HepG2 (cell line): ENCODE measurements around the gene TCAP. TPM values are rescaled to one million over a fixed set of nuclear protein-coding genes. Genes with fewer than 3 reads are reported as not detected.

Experiments
- ARNTL ChIP-seq: sonication (generic); formaldehyde crosslinking; IDR thresholded peaks from 2 replicates; pipeline ENCODE4 v1.4.0; 2020; ENCODE audit warnings: mild to moderate bottlenecking, missing genetic modification reagents
- KAT2B ChIP-seq: fragments of 150-350 bp; IDR thresholded peaks from 2 replicates; pipeline ENCODE4 v1.6.1; 2014; ENCODE audit warnings: low read depth, low read length, borderline replicate concordance
- KDM2A ChIP-seq: sonication (generic); formaldehyde crosslinking; IDR thresholded peaks from 2 replicates; pipeline ENCODE4 v1.4.0; 2020; ENCODE audit warnings: low read depth, missing genetic modification reagents, borderline replicate concordance
- MAF1 ChIP-seq: sonication (generic); formaldehyde crosslinking; IDR thresholded peaks from 2 replicates; pipeline ENCODE4 v1.5.0; 2020; ENCODE audit warnings: missing genetic modification reagents, borderline replicate concordance
- MEIS2 ChIP-seq: sonication (generic); formaldehyde crosslinking; IDR thresholded peaks from 2 replicates; pipeline ENCODE4 v1.9.0; 2021; ENCODE audit warnings: mild to moderate bottlenecking, missing genetic modification reagents
- NR2C2 ChIP-seq: sonication (generic); formaldehyde crosslinking; IDR thresholded peaks from 2 replicates; pipeline ENCODE4 v1.4.0; 2020; ENCODE audit warnings: missing genetic modification reagents, mild to moderate bottlenecking, moderate library complexity, borderline replicate concordance
- NRL ChIP-seq: sonication (generic); formaldehyde crosslinking; IDR thresholded peaks from 2 replicates; pipeline ENCODE4 v1.5.0; 2020; ENCODE audit warnings: missing genetic modification reagents, mild to moderate bottlenecking, moderate library complexity, borderline replicate concordance
- TARDBP ChIP-seq: sonication (generic); formaldehyde crosslinking; IDR thresholded peaks from 2 replicates; pipeline ENCODE4 v1.8.0; 2022; ENCODE audit warnings: mild to moderate bottlenecking, missing genetic modification reagents
- TEAD3 ChIP-seq: optimal IDR thresholded peaks from 2 replicates; pipeline ENCODE3; 2016; ENCODE audit warnings: borderline replicate concordance
- ZBTB7A ChIP-seq: sonication (generic); formaldehyde crosslinking; IDR thresholded peaks from 2 replicates; pipeline ENCODE4 v1.8.0; 2022; ENCODE audit warnings: mild to moderate bottlenecking, missing genetic modification reagents
- ZNF331 ChIP-seq: sonication (generic); formaldehyde crosslinking; IDR thresholded peaks from 2 replicates; pipeline ENCODE4 v1.4.0; 2020; ENCODE audit warnings: missing genetic modification reagents
- polyA plus RNA-seq, 8 experiments: library from polyadenylated mRNA; depleted of rRNA in 3 of 8; stranded (reverse) in 7 of 8; unstranded in 1 of 8; fragments of >200 nt; fragmentation: Illumina TruSeq in 4 of 8; extraction: Trizol in 4 of 8; gene quantifications; 2 replicates each; pipeline versions ENCODE4 v1.2.1 to v1.2.3, GENCODE V29; 2011 to 2016; ENCODE audit warnings: low read depth in 4 of 8, missing spikeins in 1 of 8, mixed read lengths in 1 of 8; ENCODE audit not compliant: insufficient read depth in 1 of 8
- total RNA-seq, 5 experiments: library from RNA; depleted of rRNA; stranded (reverse); fragments of >200 nt; fragmentation: Illumina TruSeq; extraction: Trizol; gene quantifications; 2 replicates each; pipeline ENCODE4 v1.2.3, GENCODE V29; 2016; ENCODE audit warnings: low read depth in 1 of 5
- TF ChIP-seq, protein P1 (sequence below): IDR thresholded peaks from 2 replicates; pipeline ENCODE4 v1.6.1; 2016; ENCODE audit warnings: low read depth
- TF ChIP-seq, protein P2 (sequence below): sonication (generic); formaldehyde crosslinking; conservative IDR thresholded peaks from 2 replicates; pipeline ENCODE4 v1.4.0; 2020; ENCODE audit warnings: mild to moderate bottlenecking, missing genetic modification reagents, moderate library complexity
- TF ChIP-seq, protein P3 (sequence below): sonication (generic); formaldehyde crosslinking; IDR thresholded peaks from 2 replicates; pipeline ENCODE4 v1.4.0; 2020; ENCODE audit warnings: missing genetic modification reagents
- TF ChIP-seq, protein P4 (sequence below): sonication (generic); formaldehyde crosslinking; IDR thresholded peaks from 2 replicates; pipeline ENCODE4 v1.5.1; 2020; ENCODE audit warnings: mild to moderate bottlenecking, moderate library complexity, missing genetic modification reagents

Gene TCAP
- total and polyA plus RNA-seq, 2 of the 13 experiments (the other 11 are each of a cell fraction or from before 2014, with no cell fraction given) = 0.24 to 0.65 TPM

DNA sequence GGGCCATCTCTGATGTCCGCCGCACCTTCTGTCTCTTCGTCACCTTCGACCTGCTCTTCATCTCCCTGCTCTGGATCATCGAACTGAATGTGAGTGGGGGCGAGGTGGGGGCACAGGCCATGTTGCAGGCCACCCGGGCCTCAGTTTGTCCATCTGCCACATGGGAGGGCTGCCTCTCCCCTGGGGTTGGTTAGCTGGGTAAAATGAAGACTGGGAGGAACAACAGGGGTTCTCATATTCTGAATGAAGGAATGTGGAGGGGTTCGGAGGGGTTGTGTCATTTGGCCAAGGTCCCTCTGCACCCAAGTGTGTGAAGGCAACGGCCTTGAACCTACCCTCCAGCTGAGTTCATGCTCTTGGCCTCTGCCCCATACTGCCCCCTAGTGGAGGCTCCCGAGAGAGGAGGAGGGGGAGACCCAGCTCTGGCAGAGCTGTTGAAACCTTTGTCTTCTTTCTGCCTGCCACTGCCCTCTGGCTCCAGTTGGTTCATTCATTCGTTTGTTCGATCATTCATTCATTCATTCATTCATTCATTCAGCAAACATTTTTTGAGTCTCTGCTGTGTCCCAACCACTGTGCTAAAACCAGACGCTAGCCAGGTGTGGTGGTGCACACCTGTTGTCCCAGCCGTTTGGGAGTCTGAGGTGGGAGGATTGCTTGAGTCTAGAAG is 11.4 kb upstream of the TCAP start (continued):
- TF ChIP-seq MAF1 (CRISPR knock-in tag) = no peak
- TF ChIP-seq TARDBP (CRISPR knock-in tag) = peak; percentile 66; the same call in 1 of the 2 replicates
- TF ChIP-seq ARNTL = 0 out of 2 replicates have a peak, but pooled peaks have one; percentile 22
- peak; percentile 59; the same call in 1 of the 2 replicates for TF ChIP-seq ZNF331 (CRISPR knock-in tag)
- peak; percentile 72 for TF ChIP-seq TEAD3 (CRISPR knock-in tag)
- TF ChIP-seq, protein P1, sequence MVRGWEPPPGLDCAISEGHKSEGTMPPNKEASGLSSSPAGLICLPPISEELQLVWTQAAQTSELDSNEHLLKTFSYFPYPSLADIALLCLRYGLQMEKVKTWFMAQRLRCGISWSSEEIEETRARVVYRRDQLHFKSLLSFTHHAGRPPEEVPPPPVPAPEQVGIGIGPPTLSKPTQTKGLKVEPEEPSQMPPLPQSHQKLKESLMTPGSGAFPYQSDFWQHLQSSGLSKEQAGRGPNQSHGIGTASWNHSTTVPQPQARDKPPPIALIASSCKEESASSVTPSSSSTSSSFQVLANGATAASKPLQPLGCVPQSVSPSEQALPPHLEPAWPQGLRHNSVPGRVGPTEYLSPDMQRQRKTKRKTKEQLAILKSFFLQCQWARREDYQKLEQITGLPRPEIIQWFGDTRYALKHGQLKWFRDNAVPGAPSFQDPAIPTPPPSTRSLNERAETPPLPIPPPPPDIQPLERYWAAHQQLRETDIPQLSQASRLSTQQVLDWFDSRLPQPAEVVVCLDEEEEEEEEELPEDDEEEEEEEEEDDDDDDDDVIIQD (CRISPR knock-in tag) = peak; percentile 67; the same call in 1 of the 2 replicates
- TF ChIP-seq, protein P2, sequence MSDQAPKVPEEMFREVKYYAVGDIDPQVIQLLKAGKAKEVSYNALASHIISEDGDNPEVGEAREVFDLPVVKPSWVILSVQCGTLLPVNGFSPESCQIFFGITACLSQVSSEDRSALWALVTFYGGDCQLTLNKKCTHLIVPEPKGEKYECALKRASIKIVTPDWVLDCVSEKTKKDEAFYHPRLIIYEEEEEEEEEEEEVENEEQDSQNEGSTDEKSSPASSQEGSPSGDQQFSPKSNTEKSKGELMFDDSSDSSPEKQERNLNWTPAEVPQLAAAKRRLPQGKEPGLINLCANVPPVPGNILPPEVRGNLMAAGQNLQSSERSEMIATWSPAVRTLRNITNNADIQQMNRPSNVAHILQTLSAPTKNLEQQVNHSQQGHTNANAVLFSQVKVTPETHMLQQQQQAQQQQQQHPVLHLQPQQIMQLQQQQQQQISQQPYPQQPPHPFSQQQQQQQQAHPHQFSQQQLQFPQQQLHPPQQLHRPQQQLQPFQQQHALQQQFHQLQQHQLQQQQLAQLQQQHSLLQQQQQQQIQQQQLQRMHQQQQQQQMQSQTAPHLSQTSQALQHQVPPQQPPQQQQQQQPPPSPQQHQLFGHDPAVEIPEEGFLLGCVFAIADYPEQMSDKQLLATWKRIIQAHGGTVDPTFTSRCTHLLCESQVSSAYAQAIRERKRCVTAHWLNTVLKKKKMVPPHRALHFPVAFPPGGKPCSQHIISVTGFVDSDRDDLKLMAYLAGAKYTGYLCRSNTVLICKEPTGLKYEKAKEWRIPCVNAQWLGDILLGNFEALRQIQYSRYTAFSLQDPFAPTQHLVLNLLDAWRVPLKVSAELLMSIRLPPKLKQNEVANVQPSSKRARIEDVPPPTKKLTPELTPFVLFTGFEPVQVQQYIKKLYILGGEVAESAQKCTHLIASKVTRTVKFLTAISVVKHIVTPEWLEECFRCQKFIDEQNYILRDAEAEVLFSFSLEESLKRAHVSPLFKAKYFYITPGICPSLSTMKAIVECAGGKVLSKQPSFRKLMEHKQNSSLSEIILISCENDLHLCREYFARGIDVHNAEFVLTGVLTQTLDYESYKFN (CRISPR knock-in tag) = peak; percentile 38; the same call in 1 of the 2 replicates
- TF ChIP-seq, protein P3, sequence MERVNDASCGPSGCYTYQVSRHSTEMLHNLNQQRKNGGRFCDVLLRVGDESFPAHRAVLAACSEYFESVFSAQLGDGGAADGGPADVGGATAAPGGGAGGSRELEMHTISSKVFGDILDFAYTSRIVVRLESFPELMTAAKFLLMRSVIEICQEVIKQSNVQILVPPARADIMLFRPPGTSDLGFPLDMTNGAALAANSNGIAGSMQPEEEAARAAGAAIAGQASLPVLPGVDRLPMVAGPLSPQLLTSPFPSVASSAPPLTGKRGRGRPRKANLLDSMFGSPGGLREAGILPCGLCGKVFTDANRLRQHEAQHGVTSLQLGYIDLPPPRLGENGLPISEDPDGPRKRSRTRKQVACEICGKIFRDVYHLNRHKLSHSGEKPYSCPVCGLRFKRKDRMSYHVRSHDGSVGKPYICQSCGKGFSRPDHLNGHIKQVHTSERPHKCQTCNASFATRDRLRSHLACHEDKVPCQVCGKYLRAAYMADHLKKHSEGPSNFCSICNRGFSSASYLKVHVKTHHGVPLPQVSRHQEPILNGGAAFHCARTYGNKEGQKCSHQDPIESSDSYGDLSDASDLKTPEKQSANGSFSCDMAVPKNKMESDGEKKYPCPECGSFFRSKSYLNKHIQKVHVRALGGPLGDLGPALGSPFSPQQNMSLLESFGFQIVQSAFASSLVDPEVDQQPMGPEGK (CRISPR knock-in tag) = peak; percentile 70
- peak; percentile 91 for TF ChIP-seq NR2C2 (CRISPR knock-in tag)
- no peak for TF ChIP-seq KAT2B
- TF ChIP-seq, protein P4, sequence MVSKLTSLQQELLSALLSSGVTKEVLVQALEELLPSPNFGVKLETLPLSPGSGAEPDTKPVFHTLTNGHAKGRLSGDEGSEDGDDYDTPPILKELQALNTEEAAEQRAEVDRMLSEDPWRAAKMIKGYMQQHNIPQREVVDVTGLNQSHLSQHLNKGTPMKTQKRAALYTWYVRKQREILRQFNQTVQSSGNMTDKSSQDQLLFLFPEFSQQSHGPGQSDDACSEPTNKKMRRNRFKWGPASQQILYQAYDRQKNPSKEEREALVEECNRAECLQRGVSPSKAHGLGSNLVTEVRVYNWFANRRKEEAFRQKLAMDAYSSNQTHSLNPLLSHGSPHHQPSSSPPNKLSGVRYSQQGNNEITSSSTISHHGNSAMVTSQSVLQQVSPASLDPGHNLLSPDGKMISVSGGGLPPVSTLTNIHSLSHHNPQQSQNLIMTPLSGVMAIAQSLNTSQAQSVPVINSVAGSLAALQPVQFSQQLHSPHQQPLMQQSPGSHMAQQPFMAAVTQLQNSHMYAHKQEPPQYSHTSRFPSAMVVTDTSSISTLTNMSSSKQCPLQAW (CRISPR knock-in tag) = peak; percentile 67
- peak; percentile 60; the same call in 1 of the 2 replicates for TF ChIP-seq ZBTB7A (CRISPR knock-in tag)
- TF ChIP-seq KDM2A = peak; percentile 39; the same call in 1 of the 2 replicates
- TF ChIP-seq NRL (CRISPR knock-in tag) = 0 out of 2 replicates have a peak, but pooled peaks have one; percentile 10
- 0 out of 2 replicates have a peak, but pooled peaks have one; percentile 26 for TF ChIP-seq MEIS2 (CRISPR knock-in tag)
